CD4-positive, alpha-beta T cell treated with Interleukin-15 for 1 hour (primary cell): ENCODE results near the gene SERINC5.
A peak's percentile ranks its signal among the peaks of the same experiment; 100 is the strongest.
"Not testable (repeated sequence)": the region's sequence is repeated elsewhere in the genome, so short reads cannot be mapped to it uniquely, and the experiment has no call there.

Experiments
- DNase-seq: peaks from one replicate; pipeline ENCODE4 v3.0.0-alpha.2; 2020

The SERINC5 gene

GRCh38 chr5:80194468-80194867, 61.4 kb downstream of the SERINC5 start:
- DNase-seq = no peak

GRCh38 chr5:80193401-80193800, 62.4 kb downstream of the SERINC5 start:
- no peak for DNase-seq

GRCh38 chr5:80192507-80193241, 63.2 kb downstream of the SERINC5 start:
- no peak for DNase-seq

GRCh38 chr5:80191991-80192398, 63.9 kb downstream of the SERINC5 start:
- DNase-seq = peak; percentile 63

GRCh38 chr5:80191397-80191796, 64.5 kb downstream of the SERINC5 start:
- DNase-seq = no peak

- DNase-seq = no peak
These were observed 64.9 kb downstream of the SERINC5 start for GRCh38 chr5:80190960-80191359.

GRCh38 chr5:80189701-80190100, 66.1 kb downstream of the SERINC5 start:
- no peak for DNase-seq

GRCh38 chr5:80189201-80189600, 66.6 kb downstream of the SERINC5 start:
- DNase-seq = no peak

- no peak for DNase-seq
These were observed 68.3 kb downstream of the SERINC5 start for GRCh38 chr5:80187421-80188090.

GRCh38 chr5:80185535-80185934, 70.3 kb downstream of the SERINC5 start:
- DNase-seq = not testable (repeated sequence)

- no peak for DNase-seq
These were observed 70.8 kb downstream of the SERINC5 start for GRCh38 chr5:80185095-80185494.

- no peak for DNase-seq
These were observed 71.4 kb downstream of the SERINC5 start for GRCh38 chr5:80184235-80185023.

GRCh38 chr5:80183728-80184234, 72.1 kb downstream of the SERINC5 start:
- peak; percentile 27 for DNase-seq

GRCh38 chr5:80182809-80183580, 72.9 kb downstream of the SERINC5 start:
- no peak for DNase-seq

GRCh38 chr5:80181618-80182211, 74.1 kb downstream of the SERINC5 start:
- peak; percentile 50 for DNase-seq

- no peak for DNase-seq
These were observed 78.6 kb downstream of the SERINC5 start for GRCh38 chr5:80177236-80177635.

- DNase-seq = no peak
These were observed 80.5 kb downstream of the SERINC5 start for GRCh38 chr5:80175337-80175736.

- DNase-seq = no peak
These were observed 81.1 kb downstream of the SERINC5 start for GRCh38 chr5:80174790-80175189.

- DNase-seq = no peak
These were observed 83.7 kb downstream of the SERINC5 start for GRCh38 chr5:80172067-80172695.

GRCh38 chr5:80170117-80170535, 85.7 kb downstream of the SERINC5 start:
- DNase-seq = no peak

GRCh38 chr5:80168388-80169028, 87.3 kb downstream of the SERINC5 start:
- DNase-seq = no peak
